ENCODE results near the gene PNRC1.

DNA sequence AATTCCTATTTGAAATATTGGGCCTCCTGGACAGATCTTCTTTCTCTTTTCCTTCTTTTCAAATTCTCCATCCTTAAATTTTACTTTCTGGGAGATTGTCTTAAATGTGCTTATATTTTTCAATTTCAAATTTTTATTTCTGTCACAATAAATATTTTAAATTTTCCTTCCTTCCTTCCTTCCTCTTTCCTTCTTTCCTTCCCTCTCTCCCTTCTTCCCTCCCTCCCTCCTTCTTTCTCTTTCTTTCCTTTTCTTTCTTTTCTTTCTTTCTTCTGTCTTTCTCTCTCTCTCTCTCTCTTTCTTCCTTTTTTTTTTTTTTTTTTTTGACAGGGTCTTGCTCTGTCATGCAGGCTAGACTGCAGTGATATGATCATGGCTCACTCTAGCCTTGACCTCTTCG is 16.7 kb upstream of the PNRC1 start:
- TF ChIP-seq, protein P1, sequence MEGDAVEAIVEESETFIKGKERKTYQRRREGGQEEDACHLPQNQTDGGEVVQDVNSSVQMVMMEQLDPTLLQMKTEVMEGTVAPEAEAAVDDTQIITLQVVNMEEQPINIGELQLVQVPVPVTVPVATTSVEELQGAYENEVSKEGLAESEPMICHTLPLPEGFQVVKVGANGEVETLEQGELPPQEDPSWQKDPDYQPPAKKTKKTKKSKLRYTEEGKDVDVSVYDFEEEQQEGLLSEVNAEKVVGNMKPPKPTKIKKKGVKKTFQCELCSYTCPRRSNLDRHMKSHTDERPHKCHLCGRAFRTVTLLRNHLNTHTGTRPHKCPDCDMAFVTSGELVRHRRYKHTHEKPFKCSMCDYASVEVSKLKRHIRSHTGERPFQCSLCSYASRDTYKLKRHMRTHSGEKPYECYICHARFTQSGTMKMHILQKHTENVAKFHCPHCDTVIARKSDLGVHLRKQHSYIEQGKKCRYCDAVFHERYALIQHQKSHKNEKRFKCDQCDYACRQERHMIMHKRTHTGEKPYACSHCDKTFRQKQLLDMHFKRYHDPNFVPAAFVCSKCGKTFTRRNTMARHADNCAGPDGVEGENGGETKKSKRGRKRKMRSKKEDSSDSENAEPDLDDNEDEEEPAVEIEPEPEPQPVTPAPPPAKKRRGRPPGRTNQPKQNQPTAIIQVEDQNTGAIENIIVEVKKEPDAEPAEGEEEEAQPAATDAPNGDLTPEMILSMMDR (IDR thresholded peaks at IDR 0.05; ENCODE audit: low read depth, low read length) = no peak
- TF ChIP-seq EZH2phosphoT487 (IDR thresholded peaks at IDR 0.05; ENCODE audit: low read depth) = no peak

Data from OCI-LY3 (cell line).